ENCODE data around the gene ZNF629. TPM values are rescaled to one million over a fixed set of nuclear protein-coding genes. Genes with fewer than 3 reads are reported as not detected.
A peak's percentile ranks its signal among the peaks of the same experiment; 100 is the strongest.

The ZNF629 gene
- polyA plus RNA-seq, 2 of the 4 experiments (the other 2 are of a cell fraction): 5.9 to 13.6 TPM

GRCh38 chr16:30830072-30830417, 43.0 kb upstream of the ZNF629 start:
- H3K4me2 ChIP-seq: no peak overlapping the region
- no peaks in the 10 kb centered on the region for H3K4me1 ChIP-seq
- H3K4me3 ChIP-seq: no peak overlapping the region
- no peak for ATAC-seq
- ChIA-PET POLR2A (no interaction called here), CTCF (interaction anchor here (0.8 to 7.8 kb wide), 5 partner anchors 9 to 16 kb away, joined by 3 to 40 read pairs (median 9); no protein-coding TSS in a partner anchor)
- 89% methylated on average over 6 of the region's 6 CpGs for WGBS (ENCODE audit: missing lambda C conversion rate)
- no peaks in the 10 kb centered on the region for H3K9me3 ChIP-seq
- no peak for TF ChIP-seq MAZ (IDR thresholded peaks at IDR 0.05; ENCODE audit: borderline replicate concordance, low read depth, low read length)
- TF ChIP-seq E2F6 (IDR thresholded peaks at IDR 0.05; ENCODE audit: borderline replicate concordance, low read depth): no peak
- TF ChIP-seq USF2 (IDR thresholded peaks at IDR 0.05): no peak
- TF ChIP-seq REST (IDR thresholded peaks at IDR 0.05): no peak
- no peak for TF ChIP-seq POLR2A (IDR thresholded peaks at IDR 0.05; ENCODE audit: low read length)
- no peak for TF ChIP-seq HDAC2 (IDR thresholded peaks at IDR 0.05)
- no peak for TF ChIP-seq FOXS1 (CRISPR knock-in tag; IDR thresholded peaks at IDR 0.05)
- no peak for TF ChIP-seq RARB (CRISPR knock-in tag; IDR thresholded peaks at IDR 0.05)
- no peak for TF ChIP-seq MYC (IDR thresholded peaks at IDR 0.05; ENCODE audit: borderline replicate concordance, low read length)
- H3K27ac ChIP-seq: no peak overlapping the region
- no peak for FAIRE-seq
- DNase-seq (ENCODE audit: low read depth in 1 of 2, low spot score in 1 of 2): no peak

GRCh38 chr16:30829130-30830071, 42.4 kb upstream of the ZNF629 start:
- Histone ChIP-seq H3K4me1 (no peaks in the 10 kb centered on the region), H3K4me2 (no peak overlapping the region), H3K27ac (no peak overlapping the region), H3K4me3 (no peak overlapping the region), H3K9me3 (no peaks in the 10 kb centered on the region)
- peak; percentile 34 to 35 for DNase-seq (ENCODE audit: low read depth in 1 of 2, low spot score in 1 of 2)
- WGBS (ENCODE audit: missing lambda C conversion rate): 67% methylated on average over 15 of the region's 15 CpGs
- ATAC-seq: peak in 1 of 2 experiments; percentile 77; a peak in 3 of 6 replicates
- ChIA-PET CTCF (interaction anchor here (0.7 to 2.8 kb wide), 5 partner anchors 10 to 113 kb away, joined by 3 to 13 read pairs (median 7); no protein-coding TSS in a partner anchor), POLR2A (no interaction called here)
- FAIRE-seq: no peak
- no peak for TF ChIP-seq FOXS1 (CRISPR knock-in tag; IDR thresholded peaks at IDR 0.05)
- TF ChIP-seq RNF2 (IDR thresholded peaks at IDR 0.05; ENCODE audit: borderline replicate concordance, low read depth): no peak
- no peak for TF ChIP-seq RFX5 (IDR thresholded peaks at IDR 0.05)
- TF ChIP-seq BCL3 (IDR thresholded peaks at IDR 0.05): no peak
- no peak for TF ChIP-seq REST (IDR thresholded peaks at IDR 0.05)
- no peak for TF ChIP-seq EHF (CRISPR knock-in tag; IDR thresholded peaks at IDR 0.05)
- no peak for TF ChIP-seq EHMT2 (IDR thresholded peaks at IDR 0.05; ENCODE audit: low read depth)
- TF ChIP-seq CBX8 (IDR thresholded peaks at IDR 0.05): no peak
- TF ChIP-seq RARB (CRISPR knock-in tag; IDR thresholded peaks at IDR 0.05): no peak
- no peak for TF ChIP-seq MYC (IDR thresholded peaks at IDR 0.05; ENCODE audit: borderline replicate concordance, low read length)
- TF ChIP-seq BHLHE40 (IDR thresholded peaks at IDR 0.05; ENCODE audit: low read depth, low read length): no peak
- TF ChIP-seq USF2 (IDR thresholded peaks at IDR 0.05): no peak
